MCF 10A (cell line): ENCODE results near the gene STAG1. TPM values are rescaled to one million over a fixed set of nuclear protein-coding genes. Genes with fewer than 3 reads are reported as not detected.
"Not testable (repeated sequence)": the region's sequence is repeated elsewhere in the genome, so short reads cannot be mapped to it uniquely, and the experiment has no call there.

Experiments
- BruUV-seq: library from RNA; stranded (reverse); fragments of 400-500 nt; replicated peaks from 2 replicates; lab custom pipeline; 2021; lab: Mats Ljungman, UMichigan
- CTCF ChIA-PET: fragments of 300-600 bp; sonication (Branson Sonifier 250); formaldehyde crosslinking; extraction: SDS; loops from one replicate; lab custom pipeline; 2021; ENCODE audit warnings: antibody characterized with exemption, inconsistent platforms; lab: Yijun Ruan, JAX
- POLR2A ChIA-PET: fragments of 300-600, 350-650 bp; sonication (Branson Sonifier 250); formaldehyde crosslinking; extraction: SDS; loops from one replicate; lab custom pipeline; 2020; ENCODE audit warnings: antibody characterized with exemption, inconsistent platforms; lab: Yijun Ruan, JAX
- DNase-seq: peaks from one replicate; pipeline ENCODE4 v3.0.0-alpha.2; 2018; ENCODE audit not compliant: unreplicated experiment
- H3K27ac Mint-ChIP-seq: one replicate; pipeline ENCODE4 v1.8.0; 2022; ENCODE audit warnings: mild to moderate bottlenecking, low read depth, mixed read lengths; ENCODE audit not compliant: unreplicated experiment
- H3K27me3 Mint-ChIP-seq: one replicate; pipeline ENCODE4 v1.8.0; 2022; ENCODE audit warnings: mixed read lengths; ENCODE audit not compliant: insufficient read depth, unreplicated experiment
- H3K36me3 Mint-ChIP-seq: one replicate; pipeline ENCODE4 v1.8.0; 2022; ENCODE audit warnings: mild to moderate bottlenecking, moderate library complexity, mixed read lengths; ENCODE audit not compliant: insufficient read depth, unreplicated experiment
- H3K4me1 Mint-ChIP-seq: one replicate; pipeline ENCODE4 v1.8.0; 2022; ENCODE audit warnings: mixed read lengths; ENCODE audit not compliant: insufficient read depth, unreplicated experiment
- H3K4me3 Mint-ChIP-seq: one replicate; pipeline ENCODE4 v1.8.0; 2022; ENCODE audit warnings: mild to moderate bottlenecking, moderate library complexity, mixed read lengths; ENCODE audit not compliant: unreplicated experiment
- H3K9me3 Mint-ChIP-seq: one replicate; pipeline ENCODE4 v1.8.0; 2022; ENCODE audit warnings: mixed read lengths; ENCODE audit not compliant: unreplicated experiment
- CTCF ChIP-seq: fragments of 200-600 bp; IDR thresholded peaks from one replicate; pipeline ENCODE4 v1.8.0; 2022; ENCODE audit warnings: antibody characterized with exemption, mild to moderate bottlenecking; ENCODE audit not compliant: unreplicated experiment
- intact Hi-C: fragments of 100-400 bp; cut with micrococcal nuclease; formaldehyde crosslinking; loops from 2 replicates; pipeline ENCODE4 v1.14.1; 2022
- total RNA-seq: library from RNA; stranded (reverse); gene quantifications from 2 replicates; pipeline ENCODE4 v1.2.3, GENCODE V29; 2022

Gene STAG1
- total RNA-seq, 1 experiment from 2014 or later: 34.3 TPM

DNA sequence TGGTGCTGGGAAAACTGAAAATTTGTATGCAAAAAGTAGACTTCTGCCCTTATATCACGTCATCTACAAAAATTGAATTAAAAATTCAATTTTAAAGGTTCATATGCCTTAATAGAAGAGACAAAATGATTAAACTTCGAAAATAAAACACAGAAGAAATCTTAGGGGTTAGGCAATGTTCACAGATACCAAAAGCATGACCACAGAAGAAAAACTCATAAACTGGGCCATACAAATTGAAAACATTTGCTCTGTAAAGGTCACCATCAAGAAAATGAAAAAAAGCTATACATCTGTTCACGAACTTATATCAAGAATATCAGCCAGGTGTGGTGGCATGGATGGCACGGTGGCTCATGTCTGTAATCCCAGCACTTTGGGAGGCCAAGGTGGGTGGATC lies 257.0 kb downstream of the STAG1 start:
- no peak overlapping the region for H3K27ac Mint-ChIP-seq
- no peaks in the 10 kb centered on the region for H3K9me3 Mint-ChIP-seq
- DNase-seq: no peak
- TF ChIP-seq CTCF: no peak
- H3K36me3 Mint-ChIP-seq: peaks cover 17% of the 10 kb centered on the region
- ChIA-PET POLR2A (no interaction called here), CTCF (no interaction called here)
- no peak overlapping the region for H3K4me3 Mint-ChIP-seq
- intact Hi-C loops: no loop called here
- no TSS peak for BruUV-seq
- no peaks in the 10 kb centered on the region for H3K27me3 Mint-ChIP-seq
- H3K4me1 Mint-ChIP-seq: no peaks in the 10 kb centered on the region

DNA sequence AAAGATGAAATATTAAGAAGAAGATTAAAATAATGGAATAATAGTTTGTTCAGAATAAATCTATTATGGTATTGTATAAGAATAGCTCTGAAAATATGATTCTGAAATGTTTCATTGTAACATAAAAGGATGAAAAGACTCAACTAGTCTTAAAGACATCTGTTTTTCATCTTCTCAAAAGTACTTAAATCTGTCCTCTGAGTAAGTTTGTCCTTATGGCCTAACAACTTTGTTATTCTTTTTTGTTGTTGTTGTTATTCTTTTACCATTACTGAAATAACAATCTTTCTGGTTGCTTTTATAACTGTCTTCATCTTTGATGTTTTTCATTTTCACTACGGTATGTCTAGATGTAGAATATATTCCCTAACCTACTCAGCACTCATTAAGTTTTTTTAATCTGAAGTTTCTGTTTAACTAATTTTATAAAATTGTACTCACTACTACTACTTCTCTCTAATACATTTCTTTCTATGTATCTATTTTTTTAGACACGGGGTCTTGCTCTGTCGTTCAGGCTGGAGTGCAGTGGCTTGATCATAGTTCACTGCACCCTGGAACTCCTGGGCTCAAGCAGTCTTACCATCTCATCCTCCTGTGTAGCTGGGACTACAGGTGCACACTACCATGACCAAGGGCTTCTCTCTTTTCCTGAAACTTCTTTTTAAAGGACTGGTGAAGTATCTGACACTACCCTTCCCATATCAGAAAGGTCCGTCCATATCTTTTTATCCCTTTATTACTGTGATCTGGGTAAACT lies 261.4 kb downstream of the STAG1 start:
- ChIA-PET CTCF (no interaction called here), POLR2A (no interaction called here)
- Mint-ChIP-seq H3K27ac (no peak overlapping the region), H3K27me3 (no peaks in the 10 kb centered on the region), H3K4me3 (no peak overlapping the region), H3K36me3 (peaks cover 19% of the 10 kb centered on the region), H3K4me1 (no peaks in the 10 kb centered on the region), H3K9me3 (no peaks in the 10 kb centered on the region)
- intact Hi-C loops: no loop called here
- BruUV-seq: no TSS peak
- TF ChIP-seq CTCF: no peak
- DNase-seq: no peak

DNA sequence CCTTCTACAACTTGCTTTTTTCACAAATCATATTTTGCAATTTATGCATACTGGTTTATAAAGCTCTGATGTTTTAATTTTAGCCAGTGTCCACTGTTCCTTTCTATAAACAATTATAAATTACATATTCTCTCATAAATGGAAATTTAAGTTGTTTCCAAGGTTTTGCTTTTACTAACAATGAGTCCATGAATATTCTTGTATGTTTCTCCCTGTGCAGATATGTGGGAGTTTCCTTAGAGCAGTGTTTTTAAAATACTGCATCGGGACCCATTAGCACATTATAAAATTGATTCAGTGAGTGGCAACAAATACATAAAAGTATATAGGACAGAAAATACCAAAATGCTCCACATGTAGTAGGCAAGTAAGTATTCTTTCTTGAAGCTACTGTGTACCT lies 266.4 kb downstream of the STAG1 start:
- BruUV-seq: no TSS peak
- H3K4me1 Mint-ChIP-seq: no peaks in the 10 kb centered on the region
- H3K27me3 Mint-ChIP-seq: no peaks in the 10 kb centered on the region
- ChIA-PET POLR2A (interaction anchor here (1.1 kb wide), 1 partner anchor 9 kb away, joined by 3 read pairs; no protein-coding TSS in a partner anchor), CTCF (no interaction called here)
- H3K27ac Mint-ChIP-seq: no peak overlapping the region
- DNase-seq: no peak
- intact Hi-C loops: no loop called here
- peaks cover 19% of the 10 kb centered on the region for H3K36me3 Mint-ChIP-seq
- no peak overlapping the region for H3K4me3 Mint-ChIP-seq
- TF ChIP-seq CTCF: no peak
- no peaks in the 10 kb centered on the region for H3K9me3 Mint-ChIP-seq

GRCh38 chr3:136476280-136476679 lies 275.9 kb downstream of the STAG1 start:
- CTCF ChIA-PET: interaction anchor here (0.6 kb wide), 1 partner anchor 226 kb away, joined by 3 read pairs; no protein-coding TSS in a partner anchor

GRCh38 chr3:136474876-136475275 lies 277.3 kb downstream of the STAG1 start:
- intact Hi-C loops, H3K36me3 Mint-ChIP-seq, H3K27ac Mint-ChIP-seq, H3K4me3 Mint-ChIP-seq, DNase-seq, POLR2A ChIA-PET, H3K9me3 Mint-ChIP-seq, BruUV-seq, CTCF ChIA-PET, H3K4me1 Mint-ChIP-seq, H3K27me3 Mint-ChIP-seq: not testable (repeated sequence)

More at GRCh38 chr3:136476280-136476679, 275.9 kb downstream of the STAG1 start:
- POLR2A ChIA-PET: no interaction called here
- no peaks in the 10 kb centered on the region for H3K4me1 Mint-ChIP-seq
- H3K27me3 Mint-ChIP-seq: no peaks in the 10 kb centered on the region
- H3K9me3 Mint-ChIP-seq: no peaks in the 10 kb centered on the region
- no peak overlapping the region for H3K27ac Mint-ChIP-seq
- no peak overlapping the region for H3K4me3 Mint-ChIP-seq
- no peak for TF ChIP-seq CTCF
- intact Hi-C loops: no loop called here
- no peak for DNase-seq
- BruUV-seq: no TSS peak
- peaks cover 6% of the 10 kb centered on the region for H3K36me3 Mint-ChIP-seq
